Central memory CD8-positive, alpha-beta T cell (primary cell): Measurements from ENCODE around the gene C3AR1.

ENCODE experiments used
- ATAC-seq: fragments of 150-1000 bp; cut with Tn5 transposase; replicated peaks from 2 replicates; pipeline ENCODE4 v1.10.0; 2022; ENCODE audit warnings: mild to moderate bottlenecking, moderate FRiP score, moderate number of reproducible peaks; ENCODE audit not compliant: poor library complexity, severe bottlenecking; ENCODE audit errors: extremely low read depth
- DNase-seq, 2 donors: peaks; one replicate each; pipeline ENCODE4 v3.0.0; 2021; ENCODE audit warnings: low spot score in 2 of 2
- H3K27ac Mint-ChIP-seq: one replicate; pipeline ENCODE4 v1.8.0; 2022; ENCODE audit warnings: low read depth, mild to moderate bottlenecking, moderate library complexity, mixed read lengths
- H3K27me3 Mint-ChIP-seq: one replicate; pipeline ENCODE4 v1.8.0; 2022; ENCODE audit warnings: mixed read lengths
- H3K36me3 Mint-ChIP-seq: one replicate; pipeline ENCODE4 v1.8.0; 2022; ENCODE audit warnings: mild to moderate bottlenecking, moderate library complexity, mixed read lengths; ENCODE audit not compliant: insufficient read depth
- H3K4me1 Mint-ChIP-seq: one replicate; pipeline ENCODE4 v1.8.0; 2022; ENCODE audit warnings: mixed read lengths
- H3K4me3 Mint-ChIP-seq: one replicate; pipeline ENCODE4 v1.8.0; 2022; ENCODE audit warnings: mild to moderate bottlenecking, moderate library complexity, mixed read lengths
- H3K9me3 Mint-ChIP-seq: one replicate; pipeline ENCODE4 v1.8.0; 2022; ENCODE audit warnings: mixed read lengths

C3AR1 gene

DNA sequence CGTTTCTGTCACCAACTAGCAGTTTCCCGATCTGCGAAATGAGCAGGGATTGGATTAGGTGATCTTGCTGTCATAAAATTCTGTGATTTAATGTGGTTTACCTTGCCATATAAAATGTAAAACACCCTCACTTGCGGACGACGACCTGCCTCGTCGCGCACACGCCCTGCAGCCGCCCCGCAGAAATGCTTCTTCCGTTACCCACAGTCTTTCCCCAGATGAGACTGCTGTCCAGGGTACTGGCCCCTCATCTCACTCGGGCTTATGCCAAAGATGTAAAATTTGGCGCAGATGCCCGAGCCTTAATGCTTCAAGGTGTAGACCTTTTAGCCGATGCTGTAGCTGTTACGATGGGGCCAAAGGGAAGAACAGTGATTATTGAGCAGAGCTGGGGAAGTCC, 51.3 kb downstream of the C3AR1 start:
- H3K9me3 Mint-ChIP-seq: no peaks in the 10 kb centered on the region
- peaks cover 7% of the 10 kb centered on the region for H3K4me1 Mint-ChIP-seq
- ATAC-seq (no peak), DNase-seq (no peak)
- H3K27ac Mint-ChIP-seq: no peak overlapping the region
- no peaks in the 10 kb centered on the region for H3K36me3 Mint-ChIP-seq
- H3K4me3 Mint-ChIP-seq: no peak overlapping the region
- peaks cover 47% of the 10 kb centered on the region for H3K27me3 Mint-ChIP-seq

- ATAC-seq: no peak
- H3K27ac Mint-ChIP-seq: no peak overlapping the region
These were observed 53.4 kb downstream of the C3AR1 start for GRCh38 chr12:8012651-8013309.

DNA sequence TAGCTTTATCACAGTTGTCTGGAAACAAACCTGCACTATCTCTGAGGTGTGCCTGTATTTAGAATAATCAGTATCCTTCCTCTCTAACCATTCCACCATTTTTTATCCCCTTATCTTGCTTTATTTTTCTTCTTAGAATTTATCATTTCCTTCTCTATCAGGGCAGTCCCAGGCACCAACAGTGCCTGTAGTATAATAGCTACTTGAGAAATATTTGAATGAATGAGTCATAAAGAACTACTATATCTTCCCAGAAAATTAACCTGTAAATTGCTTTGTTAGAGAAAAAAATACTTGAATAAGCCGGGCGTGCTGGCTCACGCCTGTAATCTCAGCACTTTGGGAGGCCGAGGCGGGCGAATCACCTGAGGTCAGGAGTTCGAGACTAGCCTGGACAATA, 54.8 kb downstream of the C3AR1 start:
- H3K4me1 Mint-ChIP-seq: no peaks in the 10 kb centered on the region
- no peaks in the 10 kb centered on the region for H3K36me3 Mint-ChIP-seq
- H3K9me3 Mint-ChIP-seq: no peaks in the 10 kb centered on the region
- DNase-seq (no peak), ATAC-seq (no peak)
- peaks cover 33% of the 10 kb centered on the region for H3K27me3 Mint-ChIP-seq
- H3K4me3 Mint-ChIP-seq: no peak overlapping the region
- H3K27ac Mint-ChIP-seq: no peak overlapping the region

More at GRCh38 chr12:8012651-8013309, 53.4 kb downstream of the C3AR1 start:
- no peaks in the 10 kb centered on the region for H3K4me1 Mint-ChIP-seq
- no peaks in the 10 kb centered on the region for H3K36me3 Mint-ChIP-seq
- H3K4me3 Mint-ChIP-seq: no peak overlapping the region
- H3K27me3 Mint-ChIP-seq: peaks cover 46% of the 10 kb centered on the region
- DNase-seq: no peak
- no peaks in the 10 kb centered on the region for H3K9me3 Mint-ChIP-seq
